Measurements from ENCODE around the gene CDKN2AIPNL. TPM values are rescaled to one million over a fixed set of nuclear protein-coding genes. Genes with fewer than 3 reads are reported as not detected.

The CDKN2AIPNL gene
- total and polyA plus RNA-seq, 2 donors (not counting 3 experiments of a cell fraction or from before 2014, with no cell fraction given) = 22.2 to 36.5 TPM

DNA sequence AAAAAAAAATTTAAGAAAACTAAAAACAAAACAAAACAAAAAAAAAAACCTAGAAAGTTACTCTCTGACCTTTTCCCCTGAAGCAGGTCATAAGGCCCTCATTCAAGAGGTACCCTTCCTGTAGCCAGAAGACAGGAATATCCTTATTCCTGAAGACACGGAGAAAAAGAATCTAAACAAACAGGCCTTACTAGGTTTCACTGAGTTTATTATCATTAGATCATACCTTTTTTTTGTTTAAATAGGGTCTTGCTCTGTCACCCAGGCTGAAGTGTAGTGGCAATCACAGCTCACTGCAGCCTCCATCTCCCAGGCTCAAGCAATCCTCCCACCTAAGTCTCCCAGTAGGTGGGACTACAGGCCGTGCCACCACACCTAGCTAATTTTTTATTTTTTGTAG lies 11.7 kb upstream of the CDKN2AIPNL start:
- TF ChIP-seq POLR2AphosphoS5 (IDR thresholded peaks at IDR 0.05; ENCODE audit: insufficient read depth, low read depth, low read length) = no peak
- no peak for TF ChIP-seq POLR2A (IDR thresholded peaks at IDR 0.05; ENCODE audit: low read depth, low read length)
- no peak for TF ChIP-seq MYC (IDR thresholded peaks at IDR 0.05; ENCODE audit: low read depth, low read length)
- no peak for TF ChIP-seq JUN (IDR thresholded peaks at IDR 0.05; ENCODE audit: borderline replicate concordance, insufficient read depth, insufficient read length, low read depth)
- no peak for TF ChIP-seq GATA2 (IDR thresholded peaks at IDR 0.05; ENCODE audit: insufficient read depth, insufficient read length, low read depth, low read length)
- TF ChIP-seq, protein P1, sequence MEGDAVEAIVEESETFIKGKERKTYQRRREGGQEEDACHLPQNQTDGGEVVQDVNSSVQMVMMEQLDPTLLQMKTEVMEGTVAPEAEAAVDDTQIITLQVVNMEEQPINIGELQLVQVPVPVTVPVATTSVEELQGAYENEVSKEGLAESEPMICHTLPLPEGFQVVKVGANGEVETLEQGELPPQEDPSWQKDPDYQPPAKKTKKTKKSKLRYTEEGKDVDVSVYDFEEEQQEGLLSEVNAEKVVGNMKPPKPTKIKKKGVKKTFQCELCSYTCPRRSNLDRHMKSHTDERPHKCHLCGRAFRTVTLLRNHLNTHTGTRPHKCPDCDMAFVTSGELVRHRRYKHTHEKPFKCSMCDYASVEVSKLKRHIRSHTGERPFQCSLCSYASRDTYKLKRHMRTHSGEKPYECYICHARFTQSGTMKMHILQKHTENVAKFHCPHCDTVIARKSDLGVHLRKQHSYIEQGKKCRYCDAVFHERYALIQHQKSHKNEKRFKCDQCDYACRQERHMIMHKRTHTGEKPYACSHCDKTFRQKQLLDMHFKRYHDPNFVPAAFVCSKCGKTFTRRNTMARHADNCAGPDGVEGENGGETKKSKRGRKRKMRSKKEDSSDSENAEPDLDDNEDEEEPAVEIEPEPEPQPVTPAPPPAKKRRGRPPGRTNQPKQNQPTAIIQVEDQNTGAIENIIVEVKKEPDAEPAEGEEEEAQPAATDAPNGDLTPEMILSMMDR (IDR thresholded peaks at IDR 0.05; ENCODE audit: extremely low read depth in 1 of 2, insufficient read depth in 1 of 2, low read depth in 1 of 2, low read length in 2 of 2) = no peak
- no peak for TF ChIP-seq EZH2 (IDR thresholded peaks at IDR 0.05; ENCODE audit: borderline replicate concordance, low read depth, low read length, severe bottlenecking)
- TF ChIP-seq FOS (IDR thresholded peaks at IDR 0.05; ENCODE audit: borderline replicate concordance, insufficient read depth, low read length) = no peak
- TF ChIP-seq, protein P2, sequence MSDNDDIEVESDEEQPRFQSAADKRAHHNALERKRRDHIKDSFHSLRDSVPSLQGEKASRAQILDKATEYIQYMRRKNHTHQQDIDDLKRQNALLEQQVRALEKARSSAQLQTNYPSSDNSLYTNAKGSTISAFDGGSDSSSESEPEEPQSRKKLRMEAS (IDR thresholded peaks at IDR 0.05; ENCODE audit: insufficient read depth, insufficient read length) = no peak
- no peak overlapping the region for H3K4me2 ChIP-seq (ENCODE audit: insufficient read depth, low read length)
- DNase-seq (ENCODE audit: low read depth, low spot score) (no peak), FAIRE-seq (no peak)
- dilution Hi-C loops (cut with MboI; ENCODE audit: extremely low pct_ligation_motif_present, low sequenced_read_pairs) (no loop called here), intact Hi-C loops (cut with micrococcal nuclease) (no loop called here)
- H3K36me3 ChIP-seq (ENCODE audit: control insufficient read depth in 2 of 2, extremely low read depth in 1 of 2, insufficient read depth in 2 of 2, low read length in 2 of 2) = no peaks in the 10 kb centered on the region
- BruUV-seq (replicated peaks) = no TSS peak
- H3K4me3 ChIP-seq (replicated peaks in 1 of 3; ENCODE audit: insufficient read depth in 1 of 3, low read depth in 1 of 3, low read length in 3 of 3) = no peak overlapping the region
- H3K4me1 ChIP-seq (ENCODE audit: control insufficient read depth, extremely low read depth, insufficient read depth, low read length) = no peaks in the 10 kb centered on the region
- H3K9me3 ChIP-seq (replicated peaks; ENCODE audit: control insufficient read depth, insufficient read depth, low read length) = no peaks in the 10 kb centered on the region
- no peaks in the 10 kb centered on the region for H4K20me1 ChIP-seq (replicated peaks; ENCODE audit: control insufficient read depth, extremely low read depth, insufficient read depth, low read length)
- no peak overlapping the region for H3K27ac ChIP-seq (ENCODE audit: insufficient read depth, low read depth, low read length)
- H2AFZ ChIP-seq (ENCODE audit: low read depth, low read length) = no peak overlapping the region
- peaks cover 0 to 3% of the 10 kb centered on the region in 2 experiments for H3K27me3 ChIP-seq (ENCODE audit: control insufficient read depth in 2 of 2, insufficient read depth in 2 of 2, low read length in 2 of 2)
- H3K79me2 ChIP-seq (ENCODE audit: control insufficient read depth, insufficient read depth, low read length) = no peaks in the 10 kb centered on the region
- ChIA-PET CTCF (no interaction called here), POLR2A (no interaction called here)
- no peaks in the 10 kb centered on the region for H3K9me1 ChIP-seq (replicated peaks; ENCODE audit: control insufficient read depth, extremely low read depth, insufficient read depth, low read length)
- no peak overlapping the region for H3K9ac ChIP-seq (replicated peaks; ENCODE audit: extremely low read depth, insufficient read depth, low read length)

Measured in endothelial cell of umbilical vein (primary cell).